Endothelial cell of umbilical vein (primary cell): ENCODE results near the gene SYN1.

ENCODE experiments used
- EZH2 ChIP-seq: IDR thresholded peaks from 2 replicates; pipeline ENCODE4 v1.6.1; 2012; ENCODE audit warnings: borderline replicate concordance, low read depth, mild to moderate bottlenecking, moderate library complexity, low read length, inconsistent platforms; ENCODE audit not compliant: severe bottlenecking
- FOS ChIP-seq: IDR thresholded peaks from 2 replicates; pipeline ENCODE4 v1.6.1; 2011; ENCODE audit warnings: mild to moderate bottlenecking, low read length, moderate library complexity, borderline replicate concordance; ENCODE audit not compliant: insufficient read depth
- GATA2 ChIP-seq: IDR thresholded peaks from 2 replicates; pipeline ENCODE4 v1.7.0; 2011; ENCODE audit warnings: low read depth, mild to moderate bottlenecking, moderate library complexity, mixed read lengths, low read length; ENCODE audit not compliant: insufficient read length, insufficient read depth
- JUN ChIP-seq: IDR thresholded peaks from 2 replicates; pipeline ENCODE4 v1.6.1; 2011; ENCODE audit warnings: borderline replicate concordance, low read depth; ENCODE audit not compliant: insufficient read length, insufficient read depth
- MAX ChIP-seq: IDR thresholded peaks from 2 replicates; pipeline ENCODE4 v1.6.1; 2011; ENCODE audit not compliant: insufficient read depth, insufficient read length
- MYC ChIP-seq: IDR thresholded peaks from one replicate; pipeline ENCODE4 v1.6.1; 2011; ENCODE audit warnings: mild to moderate bottlenecking, low read depth, low read length
- POLR2A ChIP-seq: IDR thresholded peaks from 2 replicates; pipeline ENCODE4 v1.6.1; 2012; ENCODE audit warnings: low read depth, mild to moderate bottlenecking, control low read depth, low read length
- POLR2AphosphoS5 ChIP-seq: IDR thresholded peaks from 2 replicates; pipeline ENCODE4 v1.6.1; 2012; ENCODE audit warnings: low read depth, mild to moderate bottlenecking, control low read depth, low read length, moderate library complexity; ENCODE audit not compliant: insufficient read depth
- TF ChIP-seq, protein P1 (sequence below), 2 donors: IDR thresholded peaks; 1 replicate in 1 of 2; 2 replicates in 1 of 2; pipeline ENCODE4 v1.5.1; 2011; ENCODE audit warnings: low read length in 2 of 2, mild to moderate bottlenecking in 2 of 2, moderate library complexity in 2 of 2, control low read depth in 1 of 2, inconsistent platforms in 1 of 2, low read depth in 1 of 2; ENCODE audit not compliant: insufficient read depth in 1 of 2; ENCODE audit errors: extremely low read depth in 1 of 2

GRCh38 chrX:47649781-47650163 lies 30.1 kb upstream of the SYN1 start:
- TF ChIP-seq, protein P1, sequence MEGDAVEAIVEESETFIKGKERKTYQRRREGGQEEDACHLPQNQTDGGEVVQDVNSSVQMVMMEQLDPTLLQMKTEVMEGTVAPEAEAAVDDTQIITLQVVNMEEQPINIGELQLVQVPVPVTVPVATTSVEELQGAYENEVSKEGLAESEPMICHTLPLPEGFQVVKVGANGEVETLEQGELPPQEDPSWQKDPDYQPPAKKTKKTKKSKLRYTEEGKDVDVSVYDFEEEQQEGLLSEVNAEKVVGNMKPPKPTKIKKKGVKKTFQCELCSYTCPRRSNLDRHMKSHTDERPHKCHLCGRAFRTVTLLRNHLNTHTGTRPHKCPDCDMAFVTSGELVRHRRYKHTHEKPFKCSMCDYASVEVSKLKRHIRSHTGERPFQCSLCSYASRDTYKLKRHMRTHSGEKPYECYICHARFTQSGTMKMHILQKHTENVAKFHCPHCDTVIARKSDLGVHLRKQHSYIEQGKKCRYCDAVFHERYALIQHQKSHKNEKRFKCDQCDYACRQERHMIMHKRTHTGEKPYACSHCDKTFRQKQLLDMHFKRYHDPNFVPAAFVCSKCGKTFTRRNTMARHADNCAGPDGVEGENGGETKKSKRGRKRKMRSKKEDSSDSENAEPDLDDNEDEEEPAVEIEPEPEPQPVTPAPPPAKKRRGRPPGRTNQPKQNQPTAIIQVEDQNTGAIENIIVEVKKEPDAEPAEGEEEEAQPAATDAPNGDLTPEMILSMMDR (IDR thresholded peaks at IDR 0.05; ENCODE audit: extremely low read depth in 1 of 2, insufficient read depth in 1 of 2, low read depth in 1 of 2, low read length in 2 of 2), result no peak
- no peak for TF ChIP-seq POLR2AphosphoS5
- no peak for TF ChIP-seq JUN
- no peak for TF ChIP-seq POLR2A
- TF ChIP-seq MAX, result no peak
- TF ChIP-seq FOS, result no peak
- no peak for TF ChIP-seq GATA2
- TF ChIP-seq MYC, result no peak
- no peak for TF ChIP-seq EZH2
